ENCODE data around the gene RING1. TPM values are rescaled to one million over a fixed set of nuclear protein-coding genes. Genes with fewer than 3 reads are reported as not detected.

Gene RING1
- total RNA-seq, 2 experiments from 2014 or later: 38.1 to 44.0 TPM

DNA sequence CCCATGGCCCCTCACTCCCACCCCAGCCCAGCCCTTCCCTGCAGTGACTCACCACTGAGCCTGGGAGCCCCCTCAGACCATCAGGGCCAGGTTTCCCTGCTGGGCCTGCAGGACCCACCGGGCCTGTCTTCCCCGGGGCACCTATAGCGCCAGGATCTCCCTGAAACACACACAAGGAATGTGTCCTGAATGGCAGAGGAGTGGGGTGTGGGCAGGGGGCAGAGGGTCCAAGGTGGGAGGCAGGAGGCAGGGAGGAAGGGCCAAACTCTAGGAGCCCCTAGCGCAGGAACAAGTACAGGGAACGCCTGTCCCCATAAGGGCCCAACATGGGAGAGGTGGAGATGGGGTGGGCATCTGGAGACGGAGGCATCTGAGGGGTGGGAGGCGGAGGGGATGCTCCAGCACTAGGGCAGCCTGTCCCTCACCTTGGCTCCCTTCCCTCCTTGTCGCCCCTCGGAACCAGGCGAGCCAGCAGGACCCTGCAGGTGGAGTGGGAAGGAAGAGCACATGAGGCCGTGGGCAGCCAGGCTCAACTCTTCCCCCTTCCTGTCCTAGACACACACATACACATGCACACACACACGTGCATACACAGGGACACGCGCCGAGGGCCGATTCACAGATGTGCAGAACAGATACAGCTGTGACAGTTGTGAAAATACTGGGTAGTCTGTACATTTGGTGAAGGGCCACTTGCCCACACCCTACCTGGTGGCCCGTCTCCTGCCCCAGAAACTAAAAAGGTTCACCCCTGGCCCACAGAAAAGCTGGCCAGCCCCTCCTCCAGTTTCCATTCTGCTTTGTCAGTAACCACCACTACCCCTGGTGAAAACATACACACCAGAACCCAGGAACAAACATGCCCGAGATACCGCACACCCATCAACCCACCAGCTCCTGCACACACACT is 40.7 kb upstream of the RING1 start:
- H3K36me3 Mint-ChIP-seq (ENCODE audit: low read depth): no peaks in the 10 kb centered on the region
- ChIA-PET POLR2A (no interaction called here), CTCF (interaction anchor here (1.4 kb wide), 1 partner anchor 81 kb away, joined by 3 read pairs; no protein-coding TSS in a partner anchor)
- H3K9me3 Mint-ChIP-seq: no peaks in the 10 kb centered on the region
- H3K27me3 Mint-ChIP-seq: no peaks in the 10 kb centered on the region
- no peak overlapping the region for H3K4me3 Mint-ChIP-seq
- H3K4me1 Mint-ChIP-seq: no peaks in the 10 kb centered on the region
- no peak for DNase-seq
- no peak overlapping the region for H3K27ac Mint-ChIP-seq

- CTCF ChIA-PET: interaction anchor here (1.4 kb wide), 1 partner anchor 80 kb away, joined by 3 read pairs; no protein-coding TSS in a partner anchor
- no peak overlapping the region for H3K27ac Mint-ChIP-seq
Observed at GRCh38 chr6:33168284-33168601, 40.1 kb upstream of the RING1 start.

DNA sequence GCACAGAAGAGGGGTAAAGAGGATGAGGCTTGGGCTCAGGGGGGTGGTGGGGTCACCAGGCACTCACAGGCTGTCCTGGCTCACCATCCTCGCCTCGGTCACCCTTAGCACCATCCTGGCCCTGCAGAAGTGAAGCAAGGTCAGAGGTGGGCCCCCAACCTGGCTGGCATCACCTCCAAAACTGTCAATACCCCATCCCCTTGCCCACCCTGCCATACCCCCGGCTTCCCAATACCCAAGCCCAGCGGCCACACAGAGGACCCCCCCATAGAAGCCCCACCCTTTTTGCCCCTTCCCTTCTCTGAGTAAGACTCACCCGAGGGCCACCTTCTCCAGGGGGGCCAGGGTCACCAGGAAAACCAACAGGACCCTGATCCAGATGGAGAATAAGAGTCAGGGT is 39.7 kb upstream of the RING1 start:
- no peaks in the 10 kb centered on the region for H3K27me3 Mint-ChIP-seq
- no peaks in the 10 kb centered on the region for H3K36me3 Mint-ChIP-seq (ENCODE audit: low read depth)
- CTCF ChIA-PET: interaction anchor here (1.4 kb wide), 1 partner anchor 80 kb away, joined by 3 read pairs; no protein-coding TSS in a partner anchor
- no peak overlapping the region for H3K27ac Mint-ChIP-seq
- POLR2A ChIA-PET: no interaction called here
- no peak overlapping the region for H3K4me3 Mint-ChIP-seq
- no peaks in the 10 kb centered on the region for H3K4me1 Mint-ChIP-seq
- no peaks in the 10 kb centered on the region for H3K9me3 Mint-ChIP-seq
- DNase-seq: no peak

More at GRCh38 chr6:33168284-33168601, 40.1 kb upstream of the RING1 start:
- Mint-ChIP-seq H3K4me1 (no peaks in the 10 kb centered on the region), H3K4me3 (no peak overlapping the region), H3K9me3 (no peaks in the 10 kb centered on the region), H3K36me3 (ENCODE audit: low read depth) (no peaks in the 10 kb centered on the region), H3K27me3 (no peaks in the 10 kb centered on the region)
- DNase-seq: no peak
- POLR2A ChIA-PET: no interaction called here

GRCh38 chr6:33169291-33170175 is 38.8 kb upstream of the RING1 start:
- H3K27me3 Mint-ChIP-seq: no peaks in the 10 kb centered on the region
- no peak overlapping the region for H3K27ac Mint-ChIP-seq
- DNase-seq: no peak
- H3K4me1 Mint-ChIP-seq: no peaks in the 10 kb centered on the region
- CTCF ChIA-PET: interaction anchor here (0.6 to 1.4 kb wide), 3 partner anchors 79 to 328 kb away, joined by 3 to 4 read pairs (median 3); no protein-coding TSS in a partner anchor
- POLR2A ChIA-PET: no interaction called here
- H3K36me3 Mint-ChIP-seq (ENCODE audit: low read depth): no peaks in the 10 kb centered on the region
- H3K4me3 Mint-ChIP-seq: no peak overlapping the region
- H3K9me3 Mint-ChIP-seq: no peaks in the 10 kb centered on the region

GRCh38 chr6:33170176-33171015 is 37.9 kb upstream of the RING1 start:
- POLR2A ChIA-PET: no interaction called here
- H3K9me3 Mint-ChIP-seq: no peaks in the 10 kb centered on the region
- no peak for DNase-seq
- CTCF ChIA-PET: interaction anchor here (0.6 to 0.9 kb wide), 2 partner anchors 185 to 327 kb away, joined by 3 to 4 read pairs; no protein-coding TSS in a partner anchor
- H3K4me3 Mint-ChIP-seq: no peak overlapping the region
- no peaks in the 10 kb centered on the region for H3K36me3 Mint-ChIP-seq (ENCODE audit: low read depth)
- no peaks in the 10 kb centered on the region for H3K4me1 Mint-ChIP-seq
- no peak overlapping the region for H3K27ac Mint-ChIP-seq
- H3K27me3 Mint-ChIP-seq: peaks cover 3% of the 10 kb centered on the region

DNA sequence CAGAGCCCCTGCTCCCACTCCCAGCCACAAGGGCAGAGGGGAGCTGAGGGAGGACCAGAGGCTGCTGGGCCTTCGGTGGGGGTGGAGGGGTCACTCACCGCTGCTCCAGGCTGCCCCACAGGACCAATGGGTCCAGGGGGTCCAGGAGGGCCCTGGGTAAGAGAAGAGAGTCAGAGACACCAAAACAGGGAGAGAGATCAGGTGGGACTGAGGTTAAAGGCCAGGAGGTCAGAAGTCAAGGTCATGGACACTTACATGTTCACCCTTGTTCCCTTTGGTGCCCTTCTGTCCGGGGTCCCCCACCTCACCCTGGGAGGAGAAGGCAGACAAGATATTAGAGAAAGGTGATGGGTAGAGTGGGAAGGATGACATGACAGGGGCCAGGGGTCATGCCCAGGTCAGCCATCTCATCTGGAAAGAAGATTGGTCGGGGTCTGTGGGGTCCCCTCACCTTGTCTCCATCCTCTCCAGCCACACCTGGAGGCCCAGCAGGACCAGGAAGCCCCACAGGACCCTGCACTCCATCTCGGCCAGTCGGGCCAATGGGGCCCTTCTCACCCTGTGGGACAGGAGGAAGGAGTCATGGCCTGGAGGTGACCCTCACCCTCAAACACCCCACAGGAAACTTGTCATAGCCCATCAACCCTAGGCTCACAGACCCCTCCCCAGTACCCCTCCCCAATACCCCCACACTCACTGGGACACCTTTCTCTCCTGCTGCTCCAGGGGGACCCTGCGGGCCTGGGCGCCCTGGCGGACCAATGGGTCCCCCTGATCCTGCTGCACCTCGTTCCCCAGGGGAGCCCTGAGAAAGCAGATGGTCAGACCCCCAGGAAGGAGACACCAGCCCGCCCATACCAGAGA is 37.1 kb upstream of the RING1 start:
- POLR2A ChIA-PET: no interaction called here
- Mint-ChIP-seq H3K4me1 (no peaks in the 10 kb centered on the region), H3K27me3 (peaks cover 3% of the 10 kb centered on the region), H3K27ac (no peak overlapping the region), H3K36me3 (ENCODE audit: low read depth) (no peaks in the 10 kb centered on the region), H3K9me3 (no peaks in the 10 kb centered on the region), H3K4me3 (no peak overlapping the region)
- DNase-seq: no peak
- CTCF ChIA-PET: interaction anchor here (0.5 kb wide), 1 partner anchor 291 kb away, joined by 5 read pairs; no protein-coding TSS in a partner anchor

DNA sequence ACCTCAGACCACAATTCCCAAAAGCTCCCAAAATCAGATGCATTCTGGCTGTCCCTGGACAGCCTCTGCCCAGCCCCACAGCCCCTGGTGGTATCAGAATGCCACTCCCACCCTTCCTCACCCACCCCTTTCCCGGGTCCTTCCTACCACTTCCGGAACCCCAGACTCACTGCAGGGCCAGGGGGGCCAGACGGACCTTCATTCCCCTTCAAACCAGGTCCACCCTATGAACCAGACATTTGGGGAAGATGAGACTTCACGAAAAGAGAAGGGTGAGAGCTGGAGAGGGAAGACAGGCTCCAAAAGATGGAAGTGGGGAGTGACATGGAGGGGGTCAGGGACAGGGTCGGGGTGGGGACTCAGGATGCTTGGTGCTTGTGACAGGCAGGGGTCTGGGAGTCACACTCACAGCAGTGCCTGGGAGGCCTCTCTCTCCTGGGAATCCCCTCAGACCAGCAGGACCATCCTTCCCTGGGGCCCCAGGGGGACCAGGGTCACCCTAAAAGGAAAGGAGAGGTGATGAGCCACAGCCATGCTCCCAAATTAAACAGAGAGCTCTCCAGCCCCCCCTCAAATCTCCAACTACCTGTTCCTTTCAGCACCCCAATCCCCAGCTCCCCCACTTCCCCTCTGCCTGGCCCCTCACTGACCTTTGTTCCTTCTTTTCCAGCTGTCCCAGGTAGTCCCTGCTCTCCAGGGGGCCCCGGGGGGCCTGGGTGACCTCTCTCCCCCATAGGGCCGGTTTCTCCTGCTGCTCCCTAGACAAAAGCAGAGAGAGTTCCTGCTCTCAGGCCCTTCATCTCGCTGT is 36.2 kb upstream of the RING1 start:
- Mint-ChIP-seq H3K27ac (no peak overlapping the region), H3K27me3 (peaks cover 3% of the 10 kb centered on the region), H3K9me3 (no peaks in the 10 kb centered on the region), H3K4me1 (no peaks in the 10 kb centered on the region), H3K4me3 (no peak overlapping the region), H3K36me3 (ENCODE audit: low read depth) (no peaks in the 10 kb centered on the region)
- POLR2A ChIA-PET: no interaction called here
- CTCF ChIA-PET: interaction anchor here (0.5 to 1.0 kb wide), 4 partner anchors 11 to 291 kb away, joined by 3 to 6 read pairs (median 4); no protein-coding TSS in a partner anchor
- no peak for DNase-seq

GRCh38 chr6:33172688-33173534 is 35.4 kb upstream of the RING1 start:
- H3K9me3 Mint-ChIP-seq: no peaks in the 10 kb centered on the region
- no peak for DNase-seq
- H3K27ac Mint-ChIP-seq: no peak overlapping the region
- ChIA-PET POLR2A (no interaction called here), CTCF (interaction anchor here (0.6 to 1.5 kb wide), 8 partner anchors 9 to 172 kb away, joined by 3 to 6 read pairs (median 3); no protein-coding TSS in a partner anchor)
- H3K36me3 Mint-ChIP-seq (ENCODE audit: low read depth): no peaks in the 10 kb centered on the region
- H3K4me1 Mint-ChIP-seq: no peaks in the 10 kb centered on the region
- no peak overlapping the region for H3K4me3 Mint-ChIP-seq
- H3K27me3 Mint-ChIP-seq: peaks cover 3% of the 10 kb centered on the region

DNA sequence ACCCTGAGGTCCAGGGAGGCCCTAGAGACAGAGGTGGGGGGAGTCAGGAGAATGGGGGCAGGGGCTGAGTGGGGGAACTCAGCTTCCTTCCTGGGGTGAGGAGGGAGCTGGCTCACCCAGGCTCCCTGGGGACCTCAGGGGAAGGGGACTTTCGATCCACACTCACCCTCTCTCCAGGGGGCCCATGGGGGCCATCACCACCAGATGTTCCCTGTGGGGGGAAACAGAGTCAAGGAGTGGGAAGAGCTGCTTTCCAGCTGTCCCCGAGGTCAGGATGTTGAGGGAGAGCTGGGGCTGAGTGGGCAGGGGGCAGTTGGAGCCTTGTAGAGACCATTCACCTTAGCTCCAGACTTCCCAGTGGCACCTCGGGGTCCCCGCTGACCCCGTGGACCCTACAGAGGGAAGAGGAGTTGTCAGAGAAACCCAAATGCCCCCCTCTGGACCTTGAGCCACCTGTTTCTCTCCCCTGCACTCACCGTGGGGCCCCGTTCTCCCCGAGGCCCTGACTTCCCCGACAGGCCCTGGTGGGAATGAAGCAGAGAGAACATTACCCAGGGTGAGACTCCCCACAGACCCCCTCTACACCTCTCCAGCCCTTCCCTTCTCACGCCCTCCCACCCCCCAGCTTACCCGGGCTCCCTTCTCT is 34.6 kb upstream of the RING1 start:
- peaks cover 3% of the 10 kb centered on the region for H3K27me3 Mint-ChIP-seq
- H3K4me3 Mint-ChIP-seq: no peak overlapping the region
- DNase-seq: no peak
- no peaks in the 10 kb centered on the region for H3K9me3 Mint-ChIP-seq
- ChIA-PET CTCF (interaction anchor here (0.6 to 1.5 kb wide), 6 partner anchors 8 to 827 kb away, joined by 3 to 6 read pairs (median 3); no protein-coding TSS in a partner anchor), POLR2A (no interaction called here)
- H3K36me3 Mint-ChIP-seq (ENCODE audit: low read depth): no peaks in the 10 kb centered on the region
- no peak overlapping the region for H3K27ac Mint-ChIP-seq
- H3K4me1 Mint-ChIP-seq: no peaks in the 10 kb centered on the region

GRCh38 chr6:33174784-33175183 is 33.5 kb upstream of the RING1 start:
- H3K9me3 Mint-ChIP-seq: no peaks in the 10 kb centered on the region
- H3K27ac Mint-ChIP-seq: no peak overlapping the region
- POLR2A ChIA-PET: no interaction called here
- peaks cover 3% of the 10 kb centered on the region for H3K27me3 Mint-ChIP-seq
- H3K4me3 Mint-ChIP-seq: no peak overlapping the region
- no peaks in the 10 kb centered on the region for H3K4me1 Mint-ChIP-seq
- CTCF ChIA-PET: interaction anchor here (1.0 to 1.5 kb wide), 3 partner anchors 11 to 74 kb away, joined by 3 to 4 read pairs (median 3); no protein-coding TSS in a partner anchor
- H3K36me3 Mint-ChIP-seq (ENCODE audit: low read depth): no peaks in the 10 kb centered on the region
- DNase-seq: no peak
